Measurements from ENCODE around the gene IFNK. TPM values are rescaled to one million over a fixed set of nuclear protein-coding genes. Genes with fewer than 3 reads are reported as not detected.

IFNK gene
- total and polyA plus RNA-seq, 2 experiments from 2014 or later: not detected

DNA sequence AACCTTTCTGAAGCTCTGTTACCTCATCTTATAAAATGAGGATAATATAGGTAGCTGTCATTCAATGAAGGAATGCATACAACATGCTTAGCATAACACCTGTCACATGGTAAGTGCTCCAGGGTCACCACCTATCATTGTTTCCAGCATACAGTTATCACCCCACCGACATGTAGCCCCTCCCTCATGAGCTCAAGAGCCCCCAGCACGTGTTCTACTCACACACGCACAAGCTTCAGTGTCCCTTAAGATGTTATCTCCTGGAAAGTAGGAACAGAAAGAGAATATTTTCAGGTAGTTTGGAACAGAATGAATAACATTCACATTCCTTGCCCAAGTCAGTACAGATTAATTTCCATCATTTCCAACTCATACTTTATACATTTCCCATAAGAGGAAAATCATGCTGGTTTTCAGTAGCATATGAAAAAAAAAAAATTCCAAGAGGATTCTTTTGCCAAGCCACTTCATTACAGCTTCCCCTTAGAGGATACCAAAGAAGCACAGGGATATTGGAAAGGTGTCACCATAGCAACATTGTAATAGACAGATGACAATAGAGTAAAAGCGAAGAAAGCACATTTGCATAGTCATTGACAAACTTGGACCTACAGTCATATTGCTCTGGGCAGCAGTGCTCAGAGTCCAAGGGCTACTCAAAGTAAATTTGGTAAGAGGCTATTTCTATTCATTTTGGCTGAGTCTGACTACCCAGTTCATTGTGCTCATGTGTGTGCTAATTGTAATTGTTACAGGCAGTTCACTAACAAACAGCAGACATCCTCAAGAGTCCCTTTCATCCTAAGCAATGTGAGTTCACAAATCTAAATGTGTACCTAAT is 7.0 kb downstream of the IFNK start:
- Mint-ChIP-seq H3K27me3 (ENCODE audit: insufficient read depth, low read depth, poor library complexity) (peaks cover 12% of the 10 kb centered on the region), H3K9me3 (no peaks in the 10 kb centered on the region), H3K4me3 (no peak overlapping the region), H3K36me3 (ENCODE audit: low read depth) (no peaks in the 10 kb centered on the region), H3K27ac (no peak overlapping the region), H3K4me1 (peaks cover 42% of the 10 kb centered on the region)
- Histone ChIP-seq H3K79me2 (replicated peaks; ENCODE audit: insufficient read depth) (0 out of 2 replicates have a peak, but pooled peaks cover 8% of the 10 kb centered on the region), H2AFZ (no peak overlapping the region), H3K4me2 (no peak overlapping the region), H3K27me3 (ENCODE audit: insufficient read depth) (peaks cover 10% of the 10 kb centered on the region; the same call in 1 of the 2 replicates), H3F3A (replicated peaks; ENCODE audit: low read depth) (no peaks in the 10 kb centered on the region), H3K9me2 (ENCODE audit: insufficient read depth) (no peaks in the 10 kb centered on the region), H3K27ac (ENCODE audit: low read depth) (no peak overlapping the region), H3K4me3 (no peak overlapping the region), H3K4me1 (ENCODE audit: insufficient read depth) (peaks cover 24% of the 10 kb centered on the region), H3K36me3 (ENCODE audit: insufficient read depth) (no peaks in the 10 kb centered on the region), H4K20me1 (replicated peaks; ENCODE audit: insufficient read depth) (no peaks in the 10 kb centered on the region)
- TF ChIP-seq, protein P1, sequence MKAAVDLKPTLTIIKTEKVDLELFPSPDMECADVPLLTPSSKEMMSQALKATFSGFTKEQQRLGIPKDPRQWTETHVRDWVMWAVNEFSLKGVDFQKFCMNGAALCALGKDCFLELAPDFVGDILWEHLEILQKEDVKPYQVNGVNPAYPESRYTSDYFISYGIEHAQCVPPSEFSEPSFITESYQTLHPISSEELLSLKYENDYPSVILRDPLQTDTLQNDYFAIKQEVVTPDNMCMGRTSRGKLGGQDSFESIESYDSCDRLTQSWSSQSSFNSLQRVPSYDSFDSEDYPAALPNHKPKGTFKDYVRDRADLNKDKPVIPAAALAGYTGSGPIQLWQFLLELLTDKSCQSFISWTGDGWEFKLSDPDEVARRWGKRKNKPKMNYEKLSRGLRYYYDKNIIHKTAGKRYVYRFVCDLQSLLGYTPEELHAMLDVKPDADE (IDR thresholded peaks at IDR 0.05): no peak
- no peak for TF ChIP-seq EZH2 (IDR thresholded peaks at IDR 0.05; ENCODE audit: low read depth, unreplicated experiment)
- TF ChIP-seq, protein P2, sequence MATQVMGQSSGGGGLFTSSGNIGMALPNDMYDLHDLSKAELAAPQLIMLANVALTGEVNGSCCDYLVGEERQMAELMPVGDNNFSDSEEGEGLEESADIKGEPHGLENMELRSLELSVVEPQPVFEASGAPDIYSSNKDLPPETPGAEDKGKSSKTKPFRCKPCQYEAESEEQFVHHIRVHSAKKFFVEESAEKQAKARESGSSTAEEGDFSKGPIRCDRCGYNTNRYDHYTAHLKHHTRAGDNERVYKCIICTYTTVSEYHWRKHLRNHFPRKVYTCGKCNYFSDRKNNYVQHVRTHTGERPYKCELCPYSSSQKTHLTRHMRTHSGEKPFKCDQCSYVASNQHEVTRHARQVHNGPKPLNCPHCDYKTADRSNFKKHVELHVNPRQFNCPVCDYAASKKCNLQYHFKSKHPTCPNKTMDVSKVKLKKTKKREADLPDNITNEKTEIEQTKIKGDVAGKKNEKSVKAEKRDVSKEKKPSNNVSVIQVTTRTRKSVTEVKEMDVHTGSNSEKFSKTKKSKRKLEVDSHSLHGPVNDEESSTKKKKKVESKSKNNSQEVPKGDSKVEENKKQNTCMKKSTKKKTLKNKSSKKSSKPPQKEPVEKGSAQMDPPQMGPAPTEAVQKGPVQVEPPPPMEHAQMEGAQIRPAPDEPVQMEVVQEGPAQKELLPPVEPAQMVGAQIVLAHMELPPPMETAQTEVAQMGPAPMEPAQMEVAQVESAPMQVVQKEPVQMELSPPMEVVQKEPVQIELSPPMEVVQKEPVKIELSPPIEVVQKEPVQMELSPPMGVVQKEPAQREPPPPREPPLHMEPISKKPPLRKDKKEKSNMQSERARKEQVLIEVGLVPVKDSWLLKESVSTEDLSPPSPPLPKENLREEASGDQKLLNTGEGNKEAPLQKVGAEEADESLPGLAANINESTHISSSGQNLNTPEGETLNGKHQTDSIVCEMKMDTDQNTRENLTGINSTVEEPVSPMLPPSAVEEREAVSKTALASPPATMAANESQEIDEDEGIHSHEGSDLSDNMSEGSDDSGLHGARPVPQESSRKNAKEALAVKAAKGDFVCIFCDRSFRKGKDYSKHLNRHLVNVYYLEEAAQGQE (IDR thresholded peaks at IDR 0.05; ENCODE audit: unreplicated experiment): no peak
- no peak for TF ChIP-seq STAT1 (IDR thresholded peaks at IDR 0.05; ENCODE audit: unreplicated experiment)
- no peak for TF ChIP-seq CREB1 (CRISPR knock-in tag; IDR thresholded peaks at IDR 0.05; ENCODE audit: low read depth)
- TF ChIP-seq, protein P3, sequence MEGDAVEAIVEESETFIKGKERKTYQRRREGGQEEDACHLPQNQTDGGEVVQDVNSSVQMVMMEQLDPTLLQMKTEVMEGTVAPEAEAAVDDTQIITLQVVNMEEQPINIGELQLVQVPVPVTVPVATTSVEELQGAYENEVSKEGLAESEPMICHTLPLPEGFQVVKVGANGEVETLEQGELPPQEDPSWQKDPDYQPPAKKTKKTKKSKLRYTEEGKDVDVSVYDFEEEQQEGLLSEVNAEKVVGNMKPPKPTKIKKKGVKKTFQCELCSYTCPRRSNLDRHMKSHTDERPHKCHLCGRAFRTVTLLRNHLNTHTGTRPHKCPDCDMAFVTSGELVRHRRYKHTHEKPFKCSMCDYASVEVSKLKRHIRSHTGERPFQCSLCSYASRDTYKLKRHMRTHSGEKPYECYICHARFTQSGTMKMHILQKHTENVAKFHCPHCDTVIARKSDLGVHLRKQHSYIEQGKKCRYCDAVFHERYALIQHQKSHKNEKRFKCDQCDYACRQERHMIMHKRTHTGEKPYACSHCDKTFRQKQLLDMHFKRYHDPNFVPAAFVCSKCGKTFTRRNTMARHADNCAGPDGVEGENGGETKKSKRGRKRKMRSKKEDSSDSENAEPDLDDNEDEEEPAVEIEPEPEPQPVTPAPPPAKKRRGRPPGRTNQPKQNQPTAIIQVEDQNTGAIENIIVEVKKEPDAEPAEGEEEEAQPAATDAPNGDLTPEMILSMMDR (conservative IDR thresholded peaks at IDR 0.05; ENCODE audit: low read depth in 2 of 2): no peak
- no peak for ATAC-seq
- DNase-seq (ENCODE audit: low spot score): no peak

DNA sequence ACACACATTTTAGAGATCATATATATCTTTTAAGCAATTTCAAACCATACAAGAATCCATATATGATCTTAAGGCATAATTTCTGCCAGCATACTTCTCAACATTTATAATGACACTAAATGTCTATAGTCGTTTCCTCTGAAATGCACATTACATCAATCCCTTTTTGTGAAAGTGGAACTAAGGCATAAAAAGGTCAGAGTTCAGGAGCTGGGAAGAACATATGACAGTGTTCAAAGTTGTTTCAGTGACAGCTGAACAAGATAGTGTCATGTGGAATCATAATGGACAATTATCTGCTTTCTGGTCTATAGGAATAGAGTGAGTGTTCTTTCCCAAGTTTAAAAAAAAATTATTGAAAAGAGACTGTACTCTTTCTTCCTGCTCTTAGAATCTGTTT is 8.0 kb downstream of the IFNK start:
- Histone ChIP-seq H3K4me1 (ENCODE audit: insufficient read depth) (peaks cover 22% of the 10 kb centered on the region), H3K27me3 (ENCODE audit: insufficient read depth) (peaks cover 6% of the 10 kb centered on the region; the same call in 1 of the 2 replicates), H4K20me1 (replicated peaks; ENCODE audit: insufficient read depth) (no peaks in the 10 kb centered on the region), H3F3A (replicated peaks; ENCODE audit: low read depth) (no peaks in the 10 kb centered on the region), H3K4me3 (no peak overlapping the region), H3K36me3 (ENCODE audit: insufficient read depth) (no peaks in the 10 kb centered on the region), H3K4me2 (no peak overlapping the region), H3K27ac (ENCODE audit: low read depth) (no peak overlapping the region), H2AFZ (no peak overlapping the region), H3K79me2 (replicated peaks; ENCODE audit: insufficient read depth) (0 out of 2 replicates have a peak, but pooled peaks cover under 1% of the 10 kb centered on the region), H3K9me2 (ENCODE audit: insufficient read depth) (no peaks in the 10 kb centered on the region)
- DNase-seq (ENCODE audit: low spot score) (no peak), ATAC-seq (no peak)
- Mint-ChIP-seq H3K27ac (no peak overlapping the region), H3K4me3 (no peak overlapping the region), H3K27me3 (ENCODE audit: insufficient read depth, low read depth, poor library complexity) (peaks cover 12% of the 10 kb centered on the region), H3K4me1 (peaks cover 40% of the 10 kb centered on the region), H3K36me3 (ENCODE audit: low read depth) (no peaks in the 10 kb centered on the region), H3K9me3 (no peaks in the 10 kb centered on the region)
- TF ChIP-seq, protein P4, sequence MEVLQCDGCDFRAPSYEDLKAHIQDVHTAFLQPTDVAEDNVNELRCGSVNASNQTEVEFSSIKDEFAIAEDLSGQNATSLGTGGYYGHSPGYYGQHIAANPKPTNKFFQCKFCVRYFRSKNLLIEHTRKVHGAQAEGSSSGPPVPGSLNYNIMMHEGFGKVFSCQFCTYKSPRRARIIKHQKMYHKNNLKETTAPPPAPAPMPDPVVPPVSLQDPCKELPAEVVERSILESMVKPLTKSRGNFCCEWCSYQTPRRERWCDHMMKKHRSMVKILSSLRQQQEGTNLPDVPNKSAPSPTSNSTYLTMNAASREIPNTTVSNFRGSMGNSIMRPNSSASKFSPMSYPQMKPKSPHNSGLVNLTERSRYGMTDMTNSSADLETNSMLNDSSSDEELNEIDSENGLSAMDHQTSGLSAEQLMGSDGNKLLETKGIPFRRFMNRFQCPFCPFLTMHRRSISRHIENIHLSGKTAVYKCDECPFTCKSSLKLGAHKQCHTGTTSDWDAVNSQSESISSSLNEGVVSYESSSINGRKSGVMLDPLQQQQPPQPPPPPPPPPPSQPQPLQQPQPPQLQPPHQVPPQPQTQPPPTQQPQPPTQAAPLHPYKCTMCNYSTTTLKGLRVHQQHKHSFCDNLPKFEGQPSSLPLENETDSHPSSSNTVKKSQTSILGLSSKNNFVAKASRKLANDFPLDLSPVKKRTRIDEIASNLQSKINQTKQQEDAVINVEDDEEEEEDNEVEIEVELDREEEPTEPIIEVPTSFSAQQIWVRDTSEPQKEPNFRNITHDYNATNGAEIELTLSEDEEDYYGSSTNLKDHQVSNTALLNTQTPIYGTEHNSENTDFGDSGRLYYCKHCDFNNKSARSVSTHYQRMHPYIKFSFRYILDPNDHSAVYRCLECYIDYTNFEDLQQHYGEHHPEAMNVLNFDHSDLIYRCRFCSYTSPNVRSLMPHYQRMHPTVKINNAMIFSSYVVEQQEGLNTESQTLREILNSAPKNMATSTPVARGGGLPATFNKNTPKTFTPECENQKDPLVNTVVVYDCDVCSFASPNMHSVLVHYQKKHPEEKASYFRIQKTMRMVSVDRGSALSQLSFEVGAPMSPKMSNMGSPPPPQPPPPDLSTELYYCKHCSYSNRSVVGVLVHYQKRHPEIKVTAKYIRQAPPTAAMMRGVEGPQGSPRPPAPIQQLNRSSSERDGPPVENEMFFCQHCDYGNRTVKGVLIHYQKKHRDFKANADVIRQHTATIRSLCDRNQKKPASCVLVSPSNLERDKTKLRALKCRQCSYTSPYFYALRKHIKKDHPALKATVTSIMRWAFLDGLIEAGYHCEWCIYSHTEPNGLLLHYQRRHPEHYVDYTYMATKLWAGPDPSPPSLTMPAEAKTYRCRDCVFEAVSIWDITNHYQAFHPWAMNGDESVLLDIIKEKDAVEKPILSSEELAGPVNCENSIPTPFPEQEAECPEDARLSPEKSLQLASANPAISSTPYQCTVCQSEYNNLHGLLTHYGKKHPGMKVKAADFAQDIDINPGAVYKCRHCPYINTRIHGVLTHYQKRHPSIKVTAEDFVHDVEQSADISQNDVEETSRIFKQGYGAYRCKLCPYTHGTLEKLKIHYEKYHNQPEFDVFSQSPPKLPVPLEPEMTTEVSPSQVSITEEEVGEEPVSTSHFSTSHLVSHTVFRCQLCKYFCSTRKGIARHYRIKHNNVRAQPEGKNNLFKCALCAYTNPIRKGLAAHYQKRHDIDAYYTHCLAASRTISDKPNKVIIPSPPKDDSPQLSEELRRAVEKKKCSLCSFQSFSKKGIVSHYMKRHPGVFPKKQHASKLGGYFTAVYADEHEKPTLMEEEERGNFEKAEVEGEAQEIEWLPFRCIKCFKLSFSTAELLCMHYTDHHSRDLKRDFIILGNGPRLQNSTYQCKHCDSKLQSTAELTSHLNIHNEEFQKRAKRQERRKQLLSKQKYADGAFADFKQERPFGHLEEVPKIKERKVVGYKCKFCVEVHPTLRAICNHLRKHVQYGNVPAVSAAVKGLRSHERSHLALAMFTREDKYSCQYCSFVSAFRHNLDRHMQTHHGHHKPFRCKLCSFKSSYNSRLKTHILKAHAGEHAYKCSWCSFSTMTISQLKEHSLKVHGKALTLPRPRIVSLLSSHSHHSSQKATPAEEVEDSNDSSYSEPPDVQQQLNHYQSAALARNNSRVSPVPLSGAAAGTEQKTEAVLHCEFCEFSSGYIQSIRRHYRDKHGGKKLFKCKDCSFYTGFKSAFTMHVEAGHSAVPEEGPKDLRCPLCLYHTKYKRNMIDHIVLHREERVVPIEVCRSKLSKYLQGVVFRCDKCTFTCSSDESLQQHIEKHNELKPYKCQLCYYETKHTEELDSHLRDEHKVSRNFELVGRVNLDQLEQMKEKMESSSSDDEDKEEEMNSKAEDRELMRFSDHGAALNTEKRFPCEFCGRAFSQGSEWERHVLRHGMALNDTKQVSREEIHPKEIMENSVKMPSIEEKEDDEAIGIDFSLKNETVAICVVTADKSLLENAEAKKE (CRISPR knock-in tag; IDR thresholded peaks at IDR 0.05): no peak
